OCI-LY3 (cell line): ENCODE results near the gene DYRK3.

Experiments
- CTCF ChIP-seq: fragments of 200-600, 300-600 bp; sonication (generic); IDR thresholded peaks from 2 replicates; pipeline ENCODE4 v1.5.1; 2014; ENCODE audit warnings: antibody characterized with exemption, low read length, low read depth
- EZH2phosphoT487 ChIP-seq: fragments of 200-600 bp; shearing (Covaris generic); IDR thresholded peaks from 2 replicates; pipeline ENCODE4 v1.6.1; 2018; ENCODE audit warnings: antibody characterized with exemption, mixed run types, low read depth

- TF ChIP-seq CTCF (no peak), EZH2phosphoT487 (no peak)
Measured at GRCh38 chr1:206666954-206667665, 31.8 kb downstream of the DYRK3 start.
